Adrenal gland (tissue), 12 donors: ENCODE data around the gene MARCHF10. TPM values are rescaled to one million over a fixed set of nuclear protein-coding genes. Genes with fewer than 3 reads are reported as not detected.

ENCODE experiments used
- DNase-seq, 7 donors: peaks; one replicate each; pipeline ENCODE4 v3.0.0-alpha.2; 2019 to 2020
- H3K27ac ChIP-seq, 5 donors: fragments of 200-600 bp; sonication (generic) in 4 of 5; 1 replicate in 3 of 5; 2 replicates in 2 of 5; pipeline versions ENCODE4 v1.5.1 to v1.8.0; 2016 to 2020; ENCODE audit warnings: mild to moderate bottlenecking in 1 of 5
- H3K27me3 ChIP-seq: fragments of 200-600 bp; 2 replicates; pipeline ENCODE4 v1.8.0; 2021
- H3K36me3 ChIP-seq, 2 donors: fragments of 200-600 bp; replicated peaks in 1 of 2; 1 replicate in 1 of 2; 2 replicates in 1 of 2; pipeline versions ENCODE4 v1.5.1 to v1.8.0; 2018 to 2022
- H3K4me1 ChIP-seq, 2 donors: fragments of 200-600 bp; replicated peaks in 1 of 2; 1 replicate in 1 of 2; 2 replicates in 1 of 2; pipeline versions ENCODE4 v1.5.1 to v1.8.0; 2018 to 2021
- H3K4me3 ChIP-seq, 4 donors: fragments of 200-600 bp; sonication (generic) in 3 of 4; one replicate each; pipeline ENCODE4 v1.5.1; 2016 to 2018
- H3K9me3 ChIP-seq, 3 donors: fragments of 200-600 bp; sonication (generic) in 1 of 3; replicated peaks in 1 of 3; 1 replicate in 2 of 3; 2 replicates in 1 of 3; pipeline versions ENCODE4 v1.5.1 to v1.8.0; 2016 to 2021
- POLR2A ChIP-seq, 2 donors: fragments of 450-650 bp; IDR thresholded peaks; one replicate each; pipeline ENCODE4 v1.6.1; 2017; ENCODE audit warnings: antibody characterized with exemption in 2 of 2, mild to moderate bottlenecking in 2 of 2, moderate library complexity in 1 of 2
- WGBS, 4 donors: extraction: QIAGEN DNeasy Blood & Tissue Kit in 2 of 4; methylation state at CpG; one replicate each; pipeline versions ENCODE4 v1.1.5 to v1.1.7; 2013 to 2017; 5-methylcytosine and 5-hydroxymethylcytosine counted together
- intact Hi-C, 2 donors: fragments of 100-400 bp; cut with DNase I; formaldehyde crosslinking; loops; one replicate each; pipeline versions ENCODE4 v1.14.1 to v1.15.0; 2022 to 2023
- polyA plus RNA-seq, 3 donors: library from polyadenylated mRNA; stranded (reverse); fragments of 200-250 nt in 2 of 3; fragments of 350-450 nt in 1 of 3; fragmentation: Illumina TruSeq in 1 of 3; extraction: RNeasy Lipid Tissue Mini Kit (QIAGEN cat#74804) in 1 of 3; gene quantifications; one replicate each; pipeline ENCODE4 v1.2.3, GENCODE V29; 2013 to 2014
- total RNA-seq, 9 donors: library from RNA; depleted of rRNA in 4 of 9; stranded (reverse); fragments of >200 nt in 4 of 9; fragments of 120-200 nt in 1 of 9; fragmentation: NEBNext Ultra II Directional in 1 of 9; extraction: Animal tissue kit (Norgen Biotek cat#: 25700) in 1 of 9; gene quantifications; one replicate each; pipeline versions ENCODE4 v1.1.0 to v1.2.4, GENCODE V29; 2013 to 2023
- TF ChIP-seq, protein P1 (sequence below), 6 experiments: fragments of 450-650 bp in 4 of 6; fragments of 200-600 bp in 2 of 6; sonication (generic) in 1 of 6; IDR thresholded peaks; 1 replicate in 5 of 6; 2 replicates in 1 of 6; pipeline versions ENCODE4 v1.5.1 to v1.8.0; 2016 to 2021; ENCODE audit warnings: antibody characterized with exemption in 6 of 6, mild to moderate bottlenecking in 2 of 6, moderate library complexity in 1 of 6
- donor health status: healthy with polysubstance abuse.
- donor health status: Bipolar disorder and iron deficiency.
- donor health status: DM: yes; HTN: yes; CAD: no.
- donor health status: DM: no; HTN: no; CAD: no.
- donor health status: DM: no; HTN: no; CAD: no.
- donor health status: DM: yes; HTN: yes; CAD: no.

Gene MARCHF10
- total and polyA plus RNA-seq, 12 donors, result 0.31 to 0.64 (median 0.43) TPM; not detected in 8

DNA sequence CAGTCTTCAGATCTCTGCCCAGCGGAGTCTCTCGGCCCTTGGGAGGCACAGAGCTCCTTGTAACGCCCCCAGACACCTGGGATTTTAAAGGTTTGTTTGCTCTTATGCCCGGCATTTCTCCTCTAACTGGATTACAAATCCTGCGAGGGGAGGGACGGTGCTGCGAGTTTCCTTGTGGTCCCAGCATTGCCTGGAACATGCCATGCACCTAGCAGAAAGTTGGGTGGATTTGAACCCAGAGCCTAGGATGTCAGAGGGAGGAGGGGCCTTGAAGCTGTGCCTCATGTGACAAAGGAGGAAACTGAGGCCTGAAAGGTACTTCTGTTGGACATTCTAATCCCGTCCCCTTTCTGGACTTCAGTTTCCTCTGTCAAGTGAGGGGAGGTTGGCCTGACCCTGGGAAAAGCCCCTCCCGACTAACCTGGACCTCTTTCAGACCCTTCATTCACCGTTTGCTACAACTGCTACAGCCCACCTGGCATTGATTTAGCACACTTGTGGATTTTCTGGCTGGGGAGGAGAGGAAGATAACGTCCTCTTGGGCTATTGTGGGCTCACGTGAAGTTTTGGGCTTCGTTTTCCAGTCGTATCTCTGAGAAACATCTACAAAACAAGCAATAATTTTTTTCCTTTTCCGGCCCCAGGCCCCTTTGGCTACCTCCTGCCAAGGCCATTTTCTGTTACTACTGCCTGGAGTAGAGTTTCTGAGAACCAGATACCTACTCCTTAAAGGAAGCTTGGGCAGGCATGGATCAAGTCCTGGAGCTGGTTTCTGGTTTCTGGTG lies 149.8 kb downstream of the MARCHF10 start:
- H3K4me3 ChIP-seq, result no peak overlapping the region
- intact Hi-C loops, result no loop called here
- 72 to 85% (median 80%) methylated on average over 15 of the region's 15 CpGs for WGBS, 4 donors
- H3K27ac ChIP-seq, result no peak overlapping the region
- no peaks in the 10 kb centered on the region for H3K9me3 ChIP-seq
- TF ChIP-seq, protein P1, sequence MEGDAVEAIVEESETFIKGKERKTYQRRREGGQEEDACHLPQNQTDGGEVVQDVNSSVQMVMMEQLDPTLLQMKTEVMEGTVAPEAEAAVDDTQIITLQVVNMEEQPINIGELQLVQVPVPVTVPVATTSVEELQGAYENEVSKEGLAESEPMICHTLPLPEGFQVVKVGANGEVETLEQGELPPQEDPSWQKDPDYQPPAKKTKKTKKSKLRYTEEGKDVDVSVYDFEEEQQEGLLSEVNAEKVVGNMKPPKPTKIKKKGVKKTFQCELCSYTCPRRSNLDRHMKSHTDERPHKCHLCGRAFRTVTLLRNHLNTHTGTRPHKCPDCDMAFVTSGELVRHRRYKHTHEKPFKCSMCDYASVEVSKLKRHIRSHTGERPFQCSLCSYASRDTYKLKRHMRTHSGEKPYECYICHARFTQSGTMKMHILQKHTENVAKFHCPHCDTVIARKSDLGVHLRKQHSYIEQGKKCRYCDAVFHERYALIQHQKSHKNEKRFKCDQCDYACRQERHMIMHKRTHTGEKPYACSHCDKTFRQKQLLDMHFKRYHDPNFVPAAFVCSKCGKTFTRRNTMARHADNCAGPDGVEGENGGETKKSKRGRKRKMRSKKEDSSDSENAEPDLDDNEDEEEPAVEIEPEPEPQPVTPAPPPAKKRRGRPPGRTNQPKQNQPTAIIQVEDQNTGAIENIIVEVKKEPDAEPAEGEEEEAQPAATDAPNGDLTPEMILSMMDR (IDR thresholded peaks at IDR 0.05), result no peak
- TF ChIP-seq POLR2A (IDR thresholded peaks at IDR 0.05), result no peak
- H3K4me1 ChIP-seq, result peaks cover 2 to 8% of the 10 kb centered on the region in 2 donors
- no peak for DNase-seq
- no peaks in the 10 kb centered on the region for H3K27me3 ChIP-seq
- no peaks in the 10 kb centered on the region for H3K36me3 ChIP-seq

DNA sequence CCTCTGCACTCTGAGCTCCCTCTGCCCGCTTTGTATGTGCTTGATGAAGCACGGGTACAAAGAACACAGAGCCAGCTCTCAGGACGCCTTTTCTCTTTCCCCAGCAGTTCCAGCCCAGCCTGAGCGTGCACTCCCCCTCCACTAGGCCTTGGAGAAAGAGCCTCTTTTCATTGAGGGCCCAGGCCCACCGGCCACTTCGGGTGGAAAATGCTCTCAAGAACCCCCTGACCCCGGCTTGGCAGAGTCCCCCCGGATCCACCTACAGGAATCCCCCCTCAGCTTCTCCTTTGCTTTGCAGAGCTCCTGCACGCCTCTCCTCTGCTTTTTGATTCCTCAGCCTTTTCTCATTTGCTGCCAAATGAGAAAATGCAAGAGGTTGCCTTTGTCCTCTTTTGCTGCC lies 150.4 kb downstream of the MARCHF10 start:
- Histone ChIP-seq H3K27me3 (no peaks in the 10 kb centered on the region), H3K4me3 (no peak overlapping the region), H3K9me3 (no peaks in the 10 kb centered on the region), H3K27ac (no peak overlapping the region), H3K36me3 (no peaks in the 10 kb centered on the region), H3K4me1 (peaks cover 8 to 10% of the 10 kb centered on the region in 2 donors)
- DNase-seq, result no peak
- intact Hi-C loops, result no loop called here
- TF ChIP-seq, protein P1 (IDR thresholded peaks at IDR 0.05), result no peak
- TF ChIP-seq POLR2A (IDR thresholded peaks at IDR 0.05), result no peak
- 83 to 91% (median 87%) methylated on average over 9 of the region's 9 CpGs for WGBS, 4 donors

DNA sequence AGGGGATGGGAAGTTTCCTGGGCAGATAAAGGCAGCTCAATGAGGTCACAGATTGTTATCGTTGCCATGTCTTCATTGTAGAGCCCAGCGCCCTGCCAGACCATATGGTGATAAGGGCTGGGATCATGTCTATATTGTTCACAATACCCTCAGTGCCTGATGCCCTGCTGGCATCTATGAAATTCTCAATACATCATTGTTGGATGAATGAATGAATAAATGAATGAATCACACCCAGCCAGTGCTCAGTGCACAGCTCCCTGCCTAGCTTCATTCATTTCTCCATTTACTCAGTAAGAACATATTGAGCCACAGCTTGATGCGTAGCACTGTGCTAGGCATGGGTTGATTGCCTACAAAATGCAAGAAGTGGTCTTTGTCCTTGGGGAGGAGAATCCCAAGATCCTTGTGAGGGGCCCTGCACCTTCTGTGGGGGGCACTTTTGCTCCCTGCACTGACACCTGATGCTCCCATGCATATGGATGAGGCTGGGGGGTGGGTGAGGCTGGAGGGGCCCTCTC lies 150.9 kb downstream of the MARCHF10 start:
- no peak for DNase-seq
- Histone ChIP-seq H3K9me3 (no peaks in the 10 kb centered on the region), H3K4me3 (no peak overlapping the region), H3K27ac (no peak overlapping the region), H3K27me3 (no peaks in the 10 kb centered on the region), H3K36me3 (no peaks in the 10 kb centered on the region), H3K4me1 (peaks cover 10 to 11% of the 10 kb centered on the region in 2 donors)
- WGBS, 4 donors, result 91 to 97% (median 93%) methylated on average over 3 of the region's 3 CpGs
- TF ChIP-seq, protein P1 (IDR thresholded peaks at IDR 0.05), result no peak
- TF ChIP-seq POLR2A (IDR thresholded peaks at IDR 0.05), result no peak
- intact Hi-C loops, result no loop called here

DNA sequence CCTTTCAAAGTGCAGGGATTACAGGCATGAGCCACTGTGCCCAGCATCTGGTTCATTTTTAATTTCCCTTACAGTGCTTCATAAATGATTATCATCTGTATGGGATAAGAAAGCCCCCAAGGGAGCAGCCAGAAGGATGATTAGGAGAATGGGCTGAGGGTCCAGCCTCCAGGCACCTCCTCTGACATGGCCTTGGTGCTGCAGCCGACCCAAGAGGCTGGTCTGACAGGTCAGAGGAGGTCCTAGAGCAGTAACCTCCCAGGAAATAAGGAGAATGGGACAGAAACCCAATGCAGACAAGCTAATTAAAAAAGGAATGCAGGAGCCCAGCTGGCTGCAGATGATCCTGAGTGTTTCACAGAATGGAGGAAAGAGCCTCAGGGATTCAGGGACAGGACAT lies 151.7 kb downstream of the MARCHF10 start:
- peaks cover 10 to 14% of the 10 kb centered on the region in 2 donors for H3K4me1 ChIP-seq
- no peak for DNase-seq
- H3K27me3 ChIP-seq, result no peaks in the 10 kb centered on the region
- H3K27ac ChIP-seq, result peak overlapping the region in 1 of 5 donors; percentile 65
- intact Hi-C loops, result no loop called here
- no peak overlapping the region for H3K4me3 ChIP-seq
- H3K36me3 ChIP-seq, result no peaks in the 10 kb centered on the region
- TF ChIP-seq, protein P1 (IDR thresholded peaks at IDR 0.05), result no peak
- no peak for TF ChIP-seq POLR2A (IDR thresholded peaks at IDR 0.05)
- no peaks in the 10 kb centered on the region for H3K9me3 ChIP-seq
- 47 to 80% (median 54%) methylated on average over 1 of the region's 1 CpG for WGBS, 4 donors
